NCI-H460 (cell line): ENCODE results near the gene ATF4. TPM values are rescaled to one million over a fixed set of nuclear protein-coding genes. Genes with fewer than 3 reads are reported as not detected.

Experiments used
- DNase-seq: peaks from one replicate; pipeline ENCODE4 v3.0.0-alpha.2; 2016; ENCODE audit warnings: low read depth; ENCODE audit errors: extremely low read depth
- total RNA-seq: library from RNA; depleted of rRNA; stranded (reverse); fragments of >200 nt; shearing (Covaris generic); gene quantifications from 2 replicates; pipeline ENCODE4 v1.2.3, GENCODE V29; 2014; rRNA removed

Gene ATF4
- total RNA-seq, 1 experiment from 2014 or later = 819 TPM

GRCh38 chr22:39556970-39557841 is 36.8 kb downstream of the ATF4 start:
- no peak for DNase-seq

- DNase-seq = no peak
Observed at GRCh38 chr22:39558254-39558727, 37.9 kb downstream of the ATF4 start.

- no peak for DNase-seq
Observed at GRCh38 chr22:39558950-39559349, 38.6 kb downstream of the ATF4 start.

- DNase-seq = no peak
Observed at GRCh38 chr22:39559456-39560105, 39.2 kb downstream of the ATF4 start.

DNA sequence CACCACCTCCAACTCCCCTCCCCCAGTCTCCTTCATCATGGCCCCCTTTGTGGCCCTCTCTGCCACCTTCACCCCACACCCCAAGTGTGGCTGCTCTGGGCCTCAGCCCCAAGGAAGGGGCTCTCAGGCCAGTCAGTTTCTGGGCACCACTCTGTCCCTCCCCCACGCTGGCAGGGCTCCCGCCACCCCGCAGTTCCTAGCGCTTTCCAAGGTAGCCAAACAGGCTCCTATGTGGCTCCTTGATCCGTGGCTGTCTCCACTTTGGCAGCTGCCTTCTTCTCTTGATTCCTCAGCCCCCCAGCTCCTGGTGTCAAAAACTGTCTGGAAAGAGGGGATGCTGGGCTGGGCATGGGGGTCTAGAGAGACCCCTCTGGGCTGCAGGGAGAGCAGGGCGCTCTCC is 39.8 kb downstream of the ATF4 start:
- DNase-seq = no peak

GRCh38 chr22:39562839-39563489 is 42.6 kb downstream of the ATF4 start:
- no peak for DNase-seq

DNA sequence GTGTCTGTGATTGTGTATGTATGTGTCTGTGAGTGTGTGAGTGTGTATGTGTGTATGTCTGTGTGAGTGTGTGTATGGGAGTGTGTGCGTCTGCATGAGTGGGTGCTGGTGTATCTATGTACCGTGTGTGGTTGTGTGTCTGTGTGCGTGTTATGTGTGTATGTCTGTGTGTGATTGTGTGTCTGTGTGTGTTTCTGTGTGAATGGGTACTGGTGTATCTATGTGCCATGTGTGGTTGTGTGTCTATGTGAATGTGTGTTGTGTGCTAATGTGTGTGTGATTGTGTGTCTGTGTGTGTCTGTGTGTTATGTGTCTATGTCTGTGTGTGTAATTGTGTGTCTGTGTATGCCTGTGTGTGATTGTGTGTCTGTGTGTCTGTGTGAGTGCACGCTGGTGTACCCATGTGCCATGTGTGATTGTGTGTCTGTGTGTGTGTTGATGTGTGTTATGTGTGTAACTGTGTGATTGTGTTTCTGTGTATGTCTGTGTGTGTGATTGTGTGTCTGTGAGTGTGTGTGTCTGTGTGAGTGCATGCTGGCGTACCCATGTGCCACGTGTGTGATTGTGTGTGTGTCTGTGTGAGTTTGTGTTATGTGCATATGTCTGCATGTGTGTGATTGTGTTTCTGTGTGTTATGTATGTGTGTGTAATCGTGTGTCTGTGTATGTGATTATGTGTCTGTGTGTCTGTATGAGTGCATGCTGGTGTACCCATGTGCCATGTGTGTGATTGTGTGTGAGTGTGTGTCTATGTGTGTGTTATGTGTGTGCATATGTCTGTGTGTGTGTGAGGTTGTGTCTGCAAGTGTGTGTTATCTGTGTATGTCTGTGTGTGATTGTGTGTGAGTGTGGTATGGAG is 43.4 kb downstream of the ATF4 start:
- DNase-seq = no peak

DNA sequence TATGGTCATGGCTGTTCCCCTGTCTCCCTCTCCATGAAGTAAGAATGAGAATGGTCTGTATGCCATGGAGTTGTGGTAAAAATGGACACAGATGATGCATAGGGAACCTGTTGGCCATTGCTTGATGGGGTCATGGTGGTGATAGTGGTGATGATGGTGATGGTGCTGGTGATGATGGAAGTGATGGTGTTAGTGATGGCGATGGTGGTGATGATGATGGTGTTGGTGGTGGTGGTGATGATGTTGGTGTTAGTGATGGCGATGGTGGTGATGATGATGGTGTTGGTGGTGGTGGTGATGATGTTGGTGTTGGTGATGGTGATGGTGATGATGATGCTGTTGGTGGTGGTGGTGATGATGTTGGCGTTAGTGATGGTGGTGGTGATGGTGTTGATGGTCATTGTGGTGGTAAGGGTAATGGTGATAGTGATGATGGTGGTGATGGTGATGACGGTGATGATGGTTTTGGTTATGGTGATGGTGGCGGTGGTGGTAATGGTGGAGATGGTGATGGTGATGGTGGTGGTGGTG is 45.1 kb downstream of the ATF4 start:
- DNase-seq = no peak

DNA sequence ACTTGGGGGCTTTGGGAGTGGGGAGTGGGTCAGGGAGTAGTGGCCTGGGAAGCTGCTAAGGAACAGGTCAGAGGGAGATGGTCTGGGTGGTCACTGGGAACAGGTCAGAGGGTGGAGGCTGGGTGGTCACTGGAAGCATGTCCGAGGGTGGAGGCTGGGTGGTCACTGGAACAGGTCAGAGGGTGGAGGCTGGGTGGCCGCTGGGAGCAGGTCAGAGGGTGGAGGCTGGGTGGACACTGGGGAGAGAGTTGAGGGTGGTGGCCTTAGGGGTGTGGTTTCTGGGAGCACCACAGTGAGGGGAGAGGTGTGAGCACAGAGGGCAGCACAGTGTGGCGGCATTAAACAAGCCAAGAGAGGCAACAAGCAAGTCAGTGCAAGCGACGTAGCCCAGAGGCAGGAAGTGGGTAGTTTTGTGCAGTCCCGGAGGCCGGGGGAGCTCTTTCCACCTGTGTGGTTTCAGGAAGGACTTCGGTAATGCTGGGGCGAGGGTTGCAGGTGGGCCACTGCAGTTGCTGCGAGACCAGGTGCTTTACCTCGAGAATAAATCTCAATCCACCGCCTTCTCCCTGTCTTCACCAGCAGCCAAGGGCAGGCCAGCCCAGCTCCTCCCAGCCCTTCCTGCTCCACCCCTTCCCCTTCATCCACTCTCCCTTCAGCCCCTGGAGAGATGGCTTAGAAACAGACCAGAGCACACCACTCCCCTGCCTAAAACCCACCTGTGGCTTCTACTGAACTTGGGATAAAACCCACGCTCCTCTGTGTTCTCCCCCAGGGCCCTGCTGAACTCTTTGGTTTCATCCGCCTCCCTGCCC is 47.0 kb downstream of the ATF4 start:
- no peak for DNase-seq

DNA sequence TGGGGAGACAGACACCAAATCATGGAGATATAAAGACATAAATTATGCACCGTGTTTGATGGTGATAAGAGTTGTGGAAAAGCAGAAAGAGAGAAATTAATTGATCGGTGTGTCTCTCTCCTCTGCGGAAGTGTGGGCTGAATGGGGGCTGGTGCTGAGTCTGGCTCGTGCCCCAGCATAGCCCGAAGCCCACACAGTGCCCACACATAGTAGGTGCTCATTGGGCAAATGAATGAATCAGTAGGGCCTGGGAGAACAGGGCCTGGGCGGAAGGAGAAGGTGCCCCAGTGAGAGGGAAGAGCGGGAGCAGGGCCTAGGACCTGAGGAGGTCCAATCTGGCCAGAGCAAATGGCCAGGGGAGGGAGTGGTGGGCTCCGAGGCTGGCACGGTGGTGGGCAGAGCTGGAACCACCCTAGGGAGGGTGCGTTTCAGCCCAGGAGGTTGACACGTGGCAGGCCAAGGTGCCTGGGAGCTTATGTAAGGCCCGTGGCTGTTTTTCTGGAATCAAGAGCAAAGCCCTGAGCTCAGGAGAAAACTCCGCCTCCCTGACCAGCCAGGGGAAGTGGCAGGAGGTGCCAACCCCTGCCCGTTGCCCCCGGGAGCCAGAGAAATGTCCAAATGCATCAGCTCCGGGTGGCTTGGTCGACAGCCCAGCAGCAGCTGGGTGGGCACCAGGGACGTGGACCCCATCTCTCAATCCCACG is 48.1 kb downstream of the ATF4 start:
- no peak for DNase-seq

DNA sequence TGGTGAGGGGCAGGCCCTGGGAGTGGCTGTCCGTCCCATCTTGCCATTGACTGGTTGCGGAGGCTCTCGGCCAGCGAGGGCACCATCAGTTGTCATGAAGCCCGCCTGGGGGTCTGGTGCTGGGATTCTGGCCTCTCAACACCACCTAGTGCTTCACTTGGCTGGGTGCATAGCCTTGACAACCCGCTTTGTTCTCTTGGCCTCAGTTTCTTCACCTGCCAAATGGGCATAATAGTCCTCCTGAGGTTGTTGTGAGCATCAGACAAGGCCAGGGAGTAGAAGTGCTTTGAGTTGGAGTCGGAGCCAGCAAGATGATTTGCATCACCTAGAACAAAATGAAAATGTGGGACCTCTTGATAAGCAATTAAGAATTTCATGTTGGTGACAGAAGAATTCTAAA is 48.7 kb downstream of the ATF4 start:
- DNase-seq = no peak

GRCh38 chr22:39570226-39570625 is 49.9 kb downstream of the ATF4 start:
- DNase-seq = no peak

DNA sequence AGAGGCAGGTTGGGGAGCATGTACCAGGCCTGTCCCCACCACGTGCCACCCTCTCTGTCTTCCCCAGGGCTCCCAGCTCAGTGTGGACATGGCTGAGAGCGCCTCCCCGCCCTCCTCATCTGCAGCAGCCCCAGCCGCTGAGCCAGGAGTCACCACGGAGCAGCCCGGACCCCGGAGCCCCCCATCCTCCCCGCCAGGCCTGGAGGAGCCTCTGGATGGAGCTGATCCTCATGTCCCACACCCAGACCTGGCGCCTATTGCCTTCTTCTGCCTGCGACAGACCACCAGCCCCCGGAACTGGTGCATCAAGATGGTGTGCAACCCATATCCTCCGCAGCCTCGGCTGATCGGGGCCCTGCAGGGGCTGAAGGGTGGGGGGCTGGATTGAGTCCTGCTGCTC is 50.3 kb downstream of the ATF4 start, which contains the start of gene CACNA1I:
Gene CACNA1I, plus strand, starts transcription at position 89 of the 400 bp plus-strand sequence. Its CDS starts 0 bp downstream, at position 89.
- DNase-seq = no peak

DNA sequence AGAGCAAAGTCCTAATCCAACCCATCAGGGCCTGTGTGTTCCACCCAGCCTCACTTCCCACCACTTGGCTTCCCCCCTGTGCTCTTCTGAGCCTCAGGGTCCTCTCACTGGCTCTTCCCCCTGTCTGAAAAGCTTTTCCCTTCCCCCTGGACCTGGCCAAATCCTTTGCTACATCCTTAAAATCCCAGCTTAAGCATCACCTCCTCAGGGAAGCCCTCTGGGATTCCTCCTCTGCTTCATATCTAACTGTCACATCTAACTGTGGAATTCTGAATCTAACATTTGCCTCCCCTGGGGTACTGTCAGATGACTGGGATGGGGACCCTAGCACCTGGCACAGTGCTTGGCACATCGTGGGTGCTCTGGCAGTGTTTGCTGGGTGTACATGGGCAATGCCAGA is 51.2 kb downstream of the ATF4 start:
- DNase-seq = no peak

Other genes with a start within 250 kb of the ATF4 start
- 1,994 and 2,502 TPM in 2 replicates for gene RPL3, start 200.9 kb upstream of the ATF4 start, total RNA-seq
- 3.1 and 7.0 TPM in 2 replicates for gene SYNGR1, start 170.6 kb upstream of the ATF4 start, total RNA-seq
- 8.0 and 8.9 TPM in 2 replicates for gene TAB1, start 120.8 kb upstream of the ATF4 start, total RNA-seq
- 0.02 TPM in 1 of 2 replicates, not detected in the other for gene MGAT3, start 63.5 kb upstream of the ATF4 start, total RNA-seq
- gene MIEF1, start 18.3 kb upstream of the ATF4 start, total RNA-seq = 35.4 and 38.5 TPM in 2 replicates
- 80.2 and 85.8 TPM in 2 replicates for gene RPS19BP1, start 12.2 kb downstream of the ATF4 start, total RNA-seq
- gene CACNA1I, start 50.2 kb downstream of the ATF4 start, total RNA-seq = 0.05 TPM in 1 of 2 replicates, not detected in the other